Uterus (tissue), 2 donors: ENCODE data around the gene KRT7.

Experiments
- POLR2A ChIP-seq, 2 donors: fragments of 450-650 bp; IDR thresholded peaks; one replicate each; pipeline ENCODE4 v1.6.1; 2016; ENCODE audit warnings: antibody characterized with exemption in 2 of 2, mild to moderate bottlenecking in 1 of 2, moderate library complexity in 1 of 2
- TF ChIP-seq, protein P1 (sequence below), 4 experiments: fragments of 200-600 bp in 2 of 4; fragments of 450-650 bp in 2 of 4; sonication (generic) in 2 of 4; IDR thresholded peaks; one replicate each; pipeline ENCODE4 v1.5.1; 2016 to 2019; ENCODE audit warnings: antibody characterized with exemption in 4 of 4, mild to moderate bottlenecking in 2 of 4, moderate library complexity in 1 of 4

- TF ChIP-seq POLR2A (IDR thresholded peaks at IDR 0.05) = no peak
- TF ChIP-seq, protein P1, sequence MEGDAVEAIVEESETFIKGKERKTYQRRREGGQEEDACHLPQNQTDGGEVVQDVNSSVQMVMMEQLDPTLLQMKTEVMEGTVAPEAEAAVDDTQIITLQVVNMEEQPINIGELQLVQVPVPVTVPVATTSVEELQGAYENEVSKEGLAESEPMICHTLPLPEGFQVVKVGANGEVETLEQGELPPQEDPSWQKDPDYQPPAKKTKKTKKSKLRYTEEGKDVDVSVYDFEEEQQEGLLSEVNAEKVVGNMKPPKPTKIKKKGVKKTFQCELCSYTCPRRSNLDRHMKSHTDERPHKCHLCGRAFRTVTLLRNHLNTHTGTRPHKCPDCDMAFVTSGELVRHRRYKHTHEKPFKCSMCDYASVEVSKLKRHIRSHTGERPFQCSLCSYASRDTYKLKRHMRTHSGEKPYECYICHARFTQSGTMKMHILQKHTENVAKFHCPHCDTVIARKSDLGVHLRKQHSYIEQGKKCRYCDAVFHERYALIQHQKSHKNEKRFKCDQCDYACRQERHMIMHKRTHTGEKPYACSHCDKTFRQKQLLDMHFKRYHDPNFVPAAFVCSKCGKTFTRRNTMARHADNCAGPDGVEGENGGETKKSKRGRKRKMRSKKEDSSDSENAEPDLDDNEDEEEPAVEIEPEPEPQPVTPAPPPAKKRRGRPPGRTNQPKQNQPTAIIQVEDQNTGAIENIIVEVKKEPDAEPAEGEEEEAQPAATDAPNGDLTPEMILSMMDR (IDR thresholded peaks at IDR 0.05) = no peak
Measured at GRCh38 chr12:52207895-52208294, 25.1 kb upstream of the KRT7 start.
